Neural crest cell (in vitro differentiated cells): ENCODE results near the gene TGM3. TPM values are rescaled to one million over a fixed set of nuclear protein-coding genes. Genes with fewer than 3 reads are reported as not detected.

Experiments used
- DNase-seq: peaks from one replicate; pipeline ENCODE4 v3.0.0; 2021; ENCODE audit warnings: low read depth, mixed read lengths, low spot score
- H3K27ac Mint-ChIP-seq: one replicate; pipeline ENCODE4 v1.8.0; 2021; ENCODE audit warnings: mild to moderate bottlenecking, mixed read lengths; ENCODE audit not compliant: unreplicated experiment
- H3K27me3 Mint-ChIP-seq: 2 replicates; pipeline ENCODE4 v1.8.0; 2021; ENCODE audit warnings: low read depth, mild to moderate bottlenecking, mixed read lengths
- H3K36me3 Mint-ChIP-seq: 2 replicates; pipeline ENCODE4 v1.8.0; 2021; ENCODE audit warnings: low read depth, mild to moderate bottlenecking, mixed read lengths
- H3K4me1 Mint-ChIP-seq: 2 replicates; pipeline ENCODE4 v1.8.0; 2021; ENCODE audit warnings: mixed read lengths
- H3K4me3 Mint-ChIP-seq: one replicate; pipeline ENCODE4 v1.8.0; 2021; ENCODE audit warnings: mild to moderate bottlenecking, mixed read lengths
- H3K9me3 Mint-ChIP-seq: 2 replicates; pipeline ENCODE4 v1.8.0; 2021; ENCODE audit warnings: mixed read lengths
- CTCF ChIP-seq: fragments of 200-600 bp; sonication (generic); conservative IDR thresholded peaks from 2 replicates; pipeline ENCODE4 v1.5.0; 2021; ENCODE audit warnings: antibody characterized with exemption, mild to moderate bottlenecking
- total RNA-seq: library from RNA; stranded (reverse); gene quantifications from 2 replicates; pipeline ENCODE4 v1.2.1, GENCODE V29; 2021

Gene TGM3
- total RNA-seq, 1 donor from 2014 or later, result 0.23 TPM

- no peak for TF ChIP-seq CTCF
- H3K27ac Mint-ChIP-seq, result no peak overlapping the region
- H3K27me3 Mint-ChIP-seq, result no peaks in the 10 kb centered on the region
- no peaks in the 10 kb centered on the region for H3K9me3 Mint-ChIP-seq
- no peaks in the 10 kb centered on the region for H3K36me3 Mint-ChIP-seq
- no peak for DNase-seq
- H3K4me1 Mint-ChIP-seq, result peaks cover 25% of the 10 kb centered on the region
- no peak overlapping the region for H3K4me3 Mint-ChIP-seq
Measured at GRCh38 chr20:2297357-2297728, 1.5 kb downstream of the TGM3 start.

- Mint-ChIP-seq H3K9me3 (no peaks in the 10 kb centered on the region), H3K4me1 (peaks cover 25% of the 10 kb centered on the region), H3K27ac (no peak overlapping the region), H3K27me3 (no peaks in the 10 kb centered on the region), H3K36me3 (no peaks in the 10 kb centered on the region), H3K4me3 (no peak overlapping the region)
- no peak for TF ChIP-seq CTCF
- no peak for DNase-seq
Measured at GRCh38 chr20:2298116-2298515, 2.3 kb downstream of the TGM3 start.

- Mint-ChIP-seq H3K27me3 (no peaks in the 10 kb centered on the region), H3K4me1 (peaks cover 25% of the 10 kb centered on the region), H3K4me3 (no peak overlapping the region), H3K36me3 (no peaks in the 10 kb centered on the region), H3K9me3 (no peaks in the 10 kb centered on the region), H3K27ac (no peak overlapping the region)
- no peak for TF ChIP-seq CTCF
- DNase-seq, result no peak
Measured at GRCh38 chr20:2298701-2299100, 2.9 kb downstream of the TGM3 start.

- DNase-seq, result no peak
- TF ChIP-seq CTCF, result no peak
- Mint-ChIP-seq H3K27me3 (peaks cover 2% of the 10 kb centered on the region), H3K9me3 (no peaks in the 10 kb centered on the region), H3K36me3 (no peaks in the 10 kb centered on the region), H3K4me1 (peaks cover 22% of the 10 kb centered on the region), H3K27ac (no peak overlapping the region), H3K4me3 (no peak overlapping the region)
Measured at GRCh38 chr20:2299301-2299700, 3.5 kb downstream of the TGM3 start.

- Mint-ChIP-seq H3K9me3 (no peaks in the 10 kb centered on the region), H3K4me3 (no peak overlapping the region), H3K27me3 (peaks cover 2% of the 10 kb centered on the region), H3K27ac (no peak overlapping the region), H3K4me1 (peaks cover 21% of the 10 kb centered on the region), H3K36me3 (no peaks in the 10 kb centered on the region)
- TF ChIP-seq CTCF, result no peak
- DNase-seq, result no peak
Measured at GRCh38 chr20:2300002-2300401, 4.2 kb downstream of the TGM3 start.

- Mint-ChIP-seq H3K9me3 (no peaks in the 10 kb centered on the region), H3K27ac (no peak overlapping the region), H3K4me3 (no peak overlapping the region), H3K4me1 (peaks cover 21% of the 10 kb centered on the region), H3K36me3 (no peaks in the 10 kb centered on the region), H3K27me3 (peaks cover 2% of the 10 kb centered on the region)
- no peak for TF ChIP-seq CTCF
- DNase-seq, result no peak
Measured at GRCh38 chr20:2300420-2300819, 4.6 kb downstream of the TGM3 start.
